Astrocyte (in vitro differentiated cells and primary cell): ENCODE data around the gene COL24A1. TPM values are rescaled to one million over a fixed set of nuclear protein-coding genes. Genes with fewer than 3 reads are reported as not detected.

Source experiments
- DNase-seq: peaks from one replicate; pipeline ENCODE4 v3.0.0-alpha.2; 2010; ENCODE audit warnings: low read depth
- FAIRE-seq: peaks from 2 replicates; lab custom pipeline; 2011; peaks lifted over from hg19 to GRCh38; lab: Jason Lieb, UNC
- H2AFZ ChIP-seq: 2 replicates; pipeline ENCODE4 v1.6.0; 2012; ENCODE audit warnings: low read depth, low read length, inconsistent platforms
- H3K27ac ChIP-seq: 2 replicates; pipeline ENCODE4 v1.5.1; 2011; ENCODE audit warnings: low read depth, low read length, inconsistent platforms
- H3K27me3 ChIP-seq: 2 replicates; pipeline ENCODE4 v1.6.0; 2011; ENCODE audit warnings: low read length, inconsistent platforms; ENCODE audit not compliant: insufficient read depth
- H3K36me3 ChIP-seq: 2 replicates; pipeline ENCODE4 v1.5.1; 2011; ENCODE audit warnings: low read length, inconsistent platforms; ENCODE audit not compliant: insufficient read depth
- H3K4me1 ChIP-seq: 2 replicates; pipeline ENCODE4 v1.5.1; 2011; ENCODE audit warnings: low read length, inconsistent platforms; ENCODE audit not compliant: insufficient read depth
- H3K4me2 ChIP-seq: 2 replicates; pipeline ENCODE4 v1.6.0; 2012; ENCODE audit warnings: low read length, inconsistent platforms
- H3K4me3 ChIP-seq: 2 replicates; pipeline ENCODE4 v1.5.1; 2011; ENCODE audit warnings: low read depth, mild to moderate bottlenecking, low read length, inconsistent platforms; ENCODE audit not compliant: insufficient read depth
- H3K79me2 ChIP-seq: 2 replicates; pipeline ENCODE4 v1.6.0; 2012; ENCODE audit warnings: mild to moderate bottlenecking, low read length, inconsistent platforms; ENCODE audit not compliant: insufficient read depth
- H3K9ac ChIP-seq: 2 replicates; pipeline ENCODE4 v1.6.0; 2012; ENCODE audit warnings: mild to moderate bottlenecking, low read length, inconsistent platforms
- H3K9me3 ChIP-seq: 2 replicates; pipeline ENCODE4 v1.5.1; 2012; ENCODE audit warnings: low read depth, mild to moderate bottlenecking, low read length, inconsistent platforms; ENCODE audit not compliant: insufficient read depth
- H4K20me1 ChIP-seq: 2 replicates; pipeline ENCODE4 v1.6.0; 2012; ENCODE audit warnings: low read length, inconsistent platforms; ENCODE audit not compliant: insufficient read depth
- H3K27ac Mint-ChIP-seq: one replicate; pipeline ENCODE4 v1.8.0; 2021; ENCODE audit warnings: mild to moderate bottlenecking, mixed read lengths; ENCODE audit not compliant: unreplicated experiment
- H3K27me3 Mint-ChIP-seq: one replicate; pipeline ENCODE4 v1.8.0; 2021; ENCODE audit warnings: low read depth, mixed read lengths; ENCODE audit not compliant: unreplicated experiment
- H3K36me3 Mint-ChIP-seq: one replicate; pipeline ENCODE4 v1.8.0; 2021; ENCODE audit warnings: low read depth, mixed read lengths; ENCODE audit not compliant: unreplicated experiment
- H3K4me1 Mint-ChIP-seq: one replicate; pipeline ENCODE4 v1.8.0; 2021; ENCODE audit warnings: low read depth, mixed read lengths; ENCODE audit not compliant: unreplicated experiment
- H3K4me3 Mint-ChIP-seq: one replicate; pipeline ENCODE4 v1.8.0; 2021; ENCODE audit warnings: mild to moderate bottlenecking, moderate library complexity, mixed read lengths; ENCODE audit not compliant: unreplicated experiment
- H3K9me3 Mint-ChIP-seq: one replicate; pipeline ENCODE4 v1.8.0; 2021; ENCODE audit warnings: mild to moderate bottlenecking, mixed read lengths; ENCODE audit not compliant: unreplicated experiment
- CTCF ChIP-seq: IDR thresholded peaks from 2 replicates; pipeline ENCODE4 v1.5.1; 2011; ENCODE audit warnings: low read depth, mild to moderate bottlenecking, inconsistent platforms, low read length, moderate library complexity; ENCODE audit not compliant: insufficient read depth
- EZH2 ChIP-seq: IDR thresholded peaks from 2 replicates; pipeline ENCODE4 v1.6.1; 2012; ENCODE audit warnings: mild to moderate bottlenecking, low read length, inconsistent platforms; ENCODE audit not compliant: insufficient read depth
- total RNA-seq: library from RNA; stranded (reverse); gene quantifications from 2 replicates; pipeline ENCODE4 v1.2.1, GENCODE V29; 2021

Gene COL24A1
- total RNA-seq, 1 donor from 2014 or later: 5.6 TPM

DNA sequence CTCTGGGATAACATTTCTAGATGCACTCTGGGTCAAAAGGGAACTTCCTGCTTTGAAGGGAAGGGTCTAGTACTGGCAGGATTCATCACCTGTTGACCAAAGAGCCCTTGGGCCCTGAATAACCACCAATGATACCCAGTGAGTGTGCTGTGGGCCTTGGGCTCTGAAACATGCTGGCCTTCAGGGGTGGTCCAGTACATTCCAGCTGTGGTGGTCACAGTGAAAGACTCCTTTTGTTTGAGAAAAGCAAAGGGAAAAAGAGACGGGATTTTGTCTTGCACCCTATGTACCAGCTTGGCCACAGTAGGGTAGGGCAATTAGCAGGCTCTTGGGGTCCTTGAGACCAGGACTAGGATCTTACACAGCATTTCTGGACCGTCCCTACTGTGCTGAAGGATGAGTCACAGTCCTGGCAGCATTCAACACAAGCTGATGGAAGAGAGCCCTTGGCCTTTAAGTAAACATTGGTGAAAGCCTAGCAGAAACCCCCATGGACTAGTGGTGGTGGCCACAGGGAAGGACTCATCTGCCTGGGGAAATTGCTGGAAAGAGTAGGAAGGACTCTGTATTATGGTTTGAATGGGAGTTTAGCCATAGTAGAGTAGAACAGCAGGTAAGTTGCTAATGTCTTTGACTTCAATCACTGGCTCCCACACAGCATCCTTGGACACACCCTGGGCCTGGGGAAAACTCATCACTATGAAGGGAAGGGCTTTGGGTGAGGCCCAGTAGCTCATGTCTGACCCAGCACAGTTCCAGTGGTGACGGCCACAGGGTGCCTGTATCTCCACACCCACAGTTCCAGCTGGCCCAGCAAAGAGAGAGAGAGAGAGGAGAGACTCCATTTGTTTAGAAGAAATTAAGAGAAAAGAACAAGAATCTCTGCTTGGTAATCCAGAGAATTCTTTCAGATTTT is 87.5 kb downstream of the COL24A1 start:
- H4K20me1 ChIP-seq: no peaks in the 10 kb centered on the region
- no peaks in the 10 kb centered on the region for H3K36me3 ChIP-seq
- H3K36me3 Mint-ChIP-seq: no peaks in the 10 kb centered on the region
- no peaks in the 10 kb centered on the region for H3K79me2 ChIP-seq
- H3K9ac ChIP-seq: no peak overlapping the region
- DNase-seq (peak; percentile 51), FAIRE-seq (no peak)
- no peak for TF ChIP-seq CTCF
- TF ChIP-seq EZH2: no peak
- H3K9me3 ChIP-seq: no peaks in the 10 kb centered on the region
- H3K27me3 ChIP-seq: no peaks in the 10 kb centered on the region
- H3K4me3 ChIP-seq: no peak overlapping the region
- no peak overlapping the region for H3K4me3 Mint-ChIP-seq
- H3K9me3 Mint-ChIP-seq: peaks cover 1% of the 10 kb centered on the region
- peaks cover 1% of the 10 kb centered on the region for H3K4me1 Mint-ChIP-seq
- H3K27ac Mint-ChIP-seq: no peak overlapping the region
- no peak overlapping the region for H2AFZ ChIP-seq
- H3K4me1 ChIP-seq: peaks cover 14% of the 10 kb centered on the region
- no peaks in the 10 kb centered on the region for H3K27me3 Mint-ChIP-seq
- H3K4me2 ChIP-seq: no peak overlapping the region
- H3K27ac ChIP-seq: no peak overlapping the region

GRCh38 chr1:86068271-86068721 is 88.3 kb downstream of the COL24A1 start:
- FAIRE-seq (no peak), DNase-seq (peak; percentile 38)
- Histone ChIP-seq H3K36me3 (no peaks in the 10 kb centered on the region), H3K4me3 (no peak overlapping the region), H3K79me2 (no peaks in the 10 kb centered on the region), H3K9me3 (no peaks in the 10 kb centered on the region), H2AFZ (no peak overlapping the region), H3K4me2 (peak overlapping the region; percentile 23), H3K27ac (no peak overlapping the region), H4K20me1 (no peaks in the 10 kb centered on the region), H3K4me1 (peaks cover 14% of the 10 kb centered on the region), H3K27me3 (no peaks in the 10 kb centered on the region), H3K9ac (no peak overlapping the region)
- Mint-ChIP-seq H3K36me3 (no peaks in the 10 kb centered on the region), H3K27me3 (no peaks in the 10 kb centered on the region), H3K4me1 (peaks cover 1% of the 10 kb centered on the region), H3K27ac (no peak overlapping the region), H3K4me3 (no peak overlapping the region), H3K9me3 (peaks cover 1% of the 10 kb centered on the region)
- TF ChIP-seq EZH2: no peak
- no peak for TF ChIP-seq CTCF

GRCh38 chr1:86067626-86068025 is 88.9 kb downstream of the COL24A1 start:
- DNase-seq (no peak), FAIRE-seq (no peak)
- Histone ChIP-seq H3K4me2 (peak overlapping the region; percentile 23), H3K27me3 (no peaks in the 10 kb centered on the region), H2AFZ (no peak overlapping the region), H4K20me1 (no peaks in the 10 kb centered on the region), H3K9ac (no peak overlapping the region), H3K4me3 (no peak overlapping the region), H3K36me3 (no peaks in the 10 kb centered on the region), H3K4me1 (peaks cover 14% of the 10 kb centered on the region), H3K27ac (no peak overlapping the region), H3K9me3 (no peaks in the 10 kb centered on the region), H3K79me2 (no peaks in the 10 kb centered on the region)
- Mint-ChIP-seq H3K36me3 (no peaks in the 10 kb centered on the region), H3K4me1 (peaks cover 1% of the 10 kb centered on the region), H3K27ac (no peak overlapping the region), H3K27me3 (no peaks in the 10 kb centered on the region), H3K9me3 (peaks cover under 1% of the 10 kb centered on the region), H3K4me3 (no peak overlapping the region)
- TF ChIP-seq CTCF (no peak), EZH2 (no peak)
